ENCODE measurements around the gene IGSF3. TPM values are rescaled to one million over a fixed set of nuclear protein-coding genes. Genes with fewer than 3 reads are reported as not detected.
"Not testable (repeated sequence)": the region's sequence is repeated elsewhere in the genome, so short reads cannot be mapped to it uniquely, and the experiment has no call there.

IGSF3 gene
- total RNA-seq, 1 donor from 2014 or later = 19.9 TPM

GRCh38 chr1:116663821-116664220 is 3.7 kb downstream of the IGSF3 start:
- Histone ChIP-seq H3K4me1 (peaks cover 33% of the 10 kb centered on the region), H3K4me3 (no peak overlapping the region), H3K36me3 (no peaks in the 10 kb centered on the region), H3K27me3 (ENCODE audit: low read depth) (peaks cover 27% of the 10 kb centered on the region), H3K27ac (replicated peaks) (no peak overlapping the region), H3K9me3 (replicated peaks) (no peaks in the 10 kb centered on the region)
- intact Hi-C loops (cut with micrococcal nuclease) = loop anchor here (10.0 kb wide), 1 partner anchor 89 kb away; the partner anchor contains the start of gene CD58
- no peak for TF ChIP-seq CTCF (IDR thresholded peaks at IDR 0.05; ENCODE audit: borderline replicate concordance)
- DNase-seq = no peak

GRCh38 chr1:116661633-116662032 is 5.9 kb downstream of the IGSF3 start:
- no peak for TF ChIP-seq CTCF (IDR thresholded peaks at IDR 0.05; ENCODE audit: borderline replicate concordance)
- no peak overlapping the region for H3K4me3 ChIP-seq
- intact Hi-C loops (cut with micrococcal nuclease) = loop anchor here (10.0 kb wide), 1 partner anchor 87 kb away; the partner anchor contains the start of gene CD58
- H3K4me1 ChIP-seq = peaks cover 21% of the 10 kb centered on the region
- H3K9me3 ChIP-seq (replicated peaks) = no peaks in the 10 kb centered on the region
- DNase-seq = no peak
- no peak overlapping the region for H3K27ac ChIP-seq (replicated peaks)
- H3K36me3 ChIP-seq = no peaks in the 10 kb centered on the region
- H3K27me3 ChIP-seq (ENCODE audit: low read depth) = peaks cover 20% of the 10 kb centered on the region

- H3K36me3 ChIP-seq; DNase-seq; H3K4me3 ChIP-seq; intact Hi-C loops (cut with micrococcal nuclease); H3K4me1 ChIP-seq; H3K9me3 ChIP-seq (replicated peaks); H3K27me3 ChIP-seq (ENCODE audit: low read depth); H3K27ac ChIP-seq (replicated peaks): not testable (repeated sequence)
Observed at GRCh38 chr1:116658645-116659044, 8.9 kb downstream of the IGSF3 start.

- H3K4me3 ChIP-seq; DNase-seq; H3K36me3 ChIP-seq; H3K4me1 ChIP-seq; intact Hi-C loops (cut with micrococcal nuclease); H3K27ac ChIP-seq (replicated peaks); H3K9me3 ChIP-seq (replicated peaks); H3K27me3 ChIP-seq (ENCODE audit: low read depth): not testable (repeated sequence)
Observed at GRCh38 chr1:116657836-116658235, 9.7 kb downstream of the IGSF3 start.

GRCh38 chr1:116654351-116654750 is 13.2 kb downstream of the IGSF3 start:
- H3K4me1 ChIP-seq = peaks cover 6% of the 10 kb centered on the region
- H3K36me3 ChIP-seq = no peaks in the 10 kb centered on the region
- H3K27me3 ChIP-seq (ENCODE audit: low read depth) = no peaks in the 10 kb centered on the region
- H3K4me3 ChIP-seq = no peak overlapping the region
- intact Hi-C loops (cut with micrococcal nuclease) = no loop called here
- TF ChIP-seq CTCF (IDR thresholded peaks at IDR 0.05; ENCODE audit: borderline replicate concordance) = no peak
- no peak for DNase-seq
- no peaks in the 10 kb centered on the region for H3K9me3 ChIP-seq (replicated peaks)
- no peak overlapping the region for H3K27ac ChIP-seq (replicated peaks)

GRCh38 chr1:116652598-116652997 is 14.9 kb downstream of the IGSF3 start:
- not testable (repeated sequence) for H3K27ac ChIP-seq (replicated peaks)

GRCh38 chr1:116650781-116651180 is 16.8 kb downstream of the IGSF3 start:
- intact Hi-C loops (cut with micrococcal nuclease); DNase-seq; H3K36me3 ChIP-seq; H3K4me3 ChIP-seq; H3K27me3 ChIP-seq (ENCODE audit: low read depth); H3K9me3 ChIP-seq (replicated peaks): not testable (repeated sequence)
- Histone ChIP-seq H3K27ac (replicated peaks) (peak overlapping the region; percentile 44), H3K4me1 (peaks cover 38% of the 10 kb centered on the region)

More at GRCh38 chr1:116652598-116652997, 14.9 kb downstream of the IGSF3 start:
- H3K4me3 ChIP-seq; intact Hi-C loops (cut with micrococcal nuclease); DNase-seq; H3K9me3 ChIP-seq (replicated peaks); H3K27me3 ChIP-seq (ENCODE audit: low read depth); H3K36me3 ChIP-seq: not testable (repeated sequence)
- H3K4me1 ChIP-seq = peaks cover 22% of the 10 kb centered on the region

- H3K9me3 ChIP-seq (replicated peaks); H3K27ac ChIP-seq (replicated peaks); intact Hi-C loops (cut with micrococcal nuclease); H3K36me3 ChIP-seq; DNase-seq; H3K27me3 ChIP-seq (ENCODE audit: low read depth); H3K4me3 ChIP-seq: not testable (repeated sequence)
- H3K4me1 ChIP-seq = peaks cover 43% of the 10 kb centered on the region
Observed at GRCh38 chr1:116649041-116649440, 18.5 kb downstream of the IGSF3 start.

GRCh38 chr1:116648325-116648724 is 19.2 kb downstream of the IGSF3 start:
- H3K4me3 ChIP-seq; H3K9me3 ChIP-seq (replicated peaks); H3K27me3 ChIP-seq (ENCODE audit: low read depth); intact Hi-C loops (cut with micrococcal nuclease); H3K36me3 ChIP-seq: not testable (repeated sequence)
- Histone ChIP-seq H3K4me1 (peaks cover 43% of the 10 kb centered on the region), H3K27ac (replicated peaks) (peak overlapping the region; percentile 58)
- peak; percentile 46 for DNase-seq

- DNase-seq; H3K36me3 ChIP-seq; H3K4me3 ChIP-seq; H3K9me3 ChIP-seq (replicated peaks); intact Hi-C loops (cut with micrococcal nuclease); H3K27me3 ChIP-seq (ENCODE audit: low read depth): not testable (repeated sequence)
- H3K4me1 ChIP-seq = peaks cover 43% of the 10 kb centered on the region
- peak overlapping the region; percentile 58 for H3K27ac ChIP-seq (replicated peaks)
Observed at GRCh38 chr1:116647186-116647585, 20.3 kb downstream of the IGSF3 start.

- peak overlapping the region; percentile 27 for H3K27ac ChIP-seq (replicated peaks)
- H3K9me3 ChIP-seq (replicated peaks); intact Hi-C loops (cut with micrococcal nuclease); H3K36me3 ChIP-seq; H3K27me3 ChIP-seq (ENCODE audit: low read depth); DNase-seq; H3K4me3 ChIP-seq: not testable (repeated sequence)
- peaks cover 43% of the 10 kb centered on the region for H3K4me1 ChIP-seq
Observed at GRCh38 chr1:116646673-116647170, 20.8 kb downstream of the IGSF3 start.
